K562 (cell line): Measurements from ENCODE around the gene CAPZB. TPM values are rescaled to one million over a fixed set of nuclear protein-coding genes. Genes with fewer than 3 reads are reported as not detected.
A peak's percentile ranks its signal among the peaks of the same experiment; 100 is the strongest.

Experiments
- ERF ChIP-seq: fragments of 450-650 bp; formaldehyde crosslinking; IDR thresholded peaks from 2 replicates; pipeline ENCODE4 v1.4.0; 2020; ENCODE audit warnings: mild to moderate bottlenecking, mixed read lengths
- ETS1 ChIP-seq: conservative IDR thresholded peaks from 2 replicates; pipeline ENCODE4 v1.6.1; 2011; ENCODE audit warnings: low read depth, mild to moderate bottlenecking, low read length; ENCODE audit not compliant: control insufficient read depth
- KDM1A ChIP-seq, 2 experiments: fragments of 450-650 bp; IDR thresholded peaks; 2 replicates each; pipeline ENCODE4 v1.6.1; 2016; ENCODE audit warnings: mild to moderate bottlenecking in 2 of 2
- KHSRP ChIP-seq: fragments of 450-650 bp; IDR thresholded peaks from 2 replicates; pipeline ENCODE4 v1.6.1; 2017
- PHF8 ChIP-seq: fragments of 200-600 bp; sonication (generic); IDR thresholded peaks from 2 replicates; pipeline ENCODE4 v1.6.1; 2012; ENCODE audit warnings: mixed run types, mild to moderate bottlenecking, inconsistent platforms, low read length, moderate library complexity, borderline replicate concordance
- POLR2G ChIP-seq: fragments of 200-400 bp; formaldehyde crosslinking; IDR thresholded peaks from 2 replicates; pipeline ENCODE4 v1.6.1; 2017; ENCODE audit warnings: low read depth, mild to moderate bottlenecking, antibody characterized with exemption, low read length, moderate library complexity
- RBFOX2 ChIP-seq: fragments of 200-400 bp; formaldehyde crosslinking; IDR thresholded peaks from 2 replicates; pipeline ENCODE4 v1.6.1; 2017; ENCODE audit warnings: low read depth, mild to moderate bottlenecking, low read length, moderate library complexity
- SMAD4 ChIP-seq: fragments of 250-450 bp; sonication (Bioruptor Pico); conservative IDR thresholded peaks from 2 replicates; pipeline ENCODE4 v1.8.0; 2021; ENCODE audit warnings: inconsistent platforms, mild to moderate bottlenecking, moderate library complexity
- TEAD4 ChIP-seq, 2 experiments: sonication (generic) in 1 of 2; formaldehyde crosslinking in 1 of 2; IDR thresholded peaks; 2 replicates each; pipeline versions ENCODE4 v1.6.1 to v1.8.0; 2012 to 2022; ENCODE audit warnings: borderline replicate concordance in 1 of 2, inconsistent platforms in 1 of 2, low read length in 1 of 2, mild to moderate bottlenecking in 1 of 2, missing genetic modification reagents in 1 of 2
- TGIF2 ChIP-seq: sonication (generic); formaldehyde crosslinking; IDR thresholded peaks from 2 replicates; pipeline ENCODE4 v1.8.1; 2022; ENCODE audit warnings: mild to moderate bottlenecking, missing genetic modification reagents, moderate library complexity
- TRIM24 ChIP-seq, 2 experiments: fragments of 450-650 bp; IDR thresholded peaks; 2 replicates each; pipeline ENCODE4 v1.6.1; 2016
- USF1 ChIP-seq: sonication (generic); formaldehyde crosslinking; IDR thresholded peaks from 2 replicates; pipeline ENCODE4 v1.9.0; 2022; ENCODE audit warnings: mild to moderate bottlenecking, missing genetic modification reagents
- polyA plus RNA-seq, 8 experiments: library from polyadenylated mRNA; depleted of rRNA in 4 of 8; stranded (reverse) in 5 of 8; unstranded in 3 of 8; fragments of >200 nt; fragmentation: Nextera tagmentation in 2 of 8; fragmentation: Illumina TruSeq in 1 of 8; extraction: Ambion mirVana in 2 of 8; extraction: Trizol in 1 of 8; gene quantifications; 2 replicates each; pipeline versions ENCODE4 v1.2.1 to v1.2.3, GENCODE V29; 2011 to 2014; ENCODE audit warnings: inconsistent platforms in 1 of 8, missing spikeins in 1 of 8
- total RNA-seq, 7 experiments: library from RNA; depleted of rRNA in 6 of 7; stranded (reverse); fragments of >200 nt in 6 of 7; fragmentation: Illumina TruSeq in 2 of 7; extraction: Trizol in 2 of 7; gene quantifications; 2 replicates each; pipeline versions ENCODE4 v1.2.1 to v1.2.3, GENCODE V29; 2011 to 2021; ENCODE audit warnings: low replicate concordance in 1 of 7
- TF ChIP-seq, protein P1 (sequence below): fragments of 250-450 bp; sonication (Bioruptor Pico); IDR thresholded peaks from 2 replicates; pipeline ENCODE4 v1.5.0; 2021; ENCODE audit warnings: mild to moderate bottlenecking, moderate library complexity
- TF ChIP-seq, protein P2 (sequence below): fragments of 250-450 bp; sonication (Bioruptor Pico); IDR thresholded peaks from 2 replicates; pipeline ENCODE4 v1.5.0; 2021
- TF ChIP-seq, protein P3 (sequence below): sonication (generic); formaldehyde crosslinking; IDR thresholded peaks from 2 replicates; pipeline ENCODE4 v1.8.0; 2022; ENCODE audit warnings: mild to moderate bottlenecking, missing genetic modification reagents

Gene CAPZB
- total and polyA plus RNA-seq, 9 of the 15 experiments (the other 6 are each of a cell fraction or from before 2014, with no cell fraction given) = 57.6 to 297 (median 125) TPM

GRCh38 chr1:19484798-19485361 lies 459 bp downstream of the CAPZB start (continued):
- TF ChIP-seq, protein P1, sequence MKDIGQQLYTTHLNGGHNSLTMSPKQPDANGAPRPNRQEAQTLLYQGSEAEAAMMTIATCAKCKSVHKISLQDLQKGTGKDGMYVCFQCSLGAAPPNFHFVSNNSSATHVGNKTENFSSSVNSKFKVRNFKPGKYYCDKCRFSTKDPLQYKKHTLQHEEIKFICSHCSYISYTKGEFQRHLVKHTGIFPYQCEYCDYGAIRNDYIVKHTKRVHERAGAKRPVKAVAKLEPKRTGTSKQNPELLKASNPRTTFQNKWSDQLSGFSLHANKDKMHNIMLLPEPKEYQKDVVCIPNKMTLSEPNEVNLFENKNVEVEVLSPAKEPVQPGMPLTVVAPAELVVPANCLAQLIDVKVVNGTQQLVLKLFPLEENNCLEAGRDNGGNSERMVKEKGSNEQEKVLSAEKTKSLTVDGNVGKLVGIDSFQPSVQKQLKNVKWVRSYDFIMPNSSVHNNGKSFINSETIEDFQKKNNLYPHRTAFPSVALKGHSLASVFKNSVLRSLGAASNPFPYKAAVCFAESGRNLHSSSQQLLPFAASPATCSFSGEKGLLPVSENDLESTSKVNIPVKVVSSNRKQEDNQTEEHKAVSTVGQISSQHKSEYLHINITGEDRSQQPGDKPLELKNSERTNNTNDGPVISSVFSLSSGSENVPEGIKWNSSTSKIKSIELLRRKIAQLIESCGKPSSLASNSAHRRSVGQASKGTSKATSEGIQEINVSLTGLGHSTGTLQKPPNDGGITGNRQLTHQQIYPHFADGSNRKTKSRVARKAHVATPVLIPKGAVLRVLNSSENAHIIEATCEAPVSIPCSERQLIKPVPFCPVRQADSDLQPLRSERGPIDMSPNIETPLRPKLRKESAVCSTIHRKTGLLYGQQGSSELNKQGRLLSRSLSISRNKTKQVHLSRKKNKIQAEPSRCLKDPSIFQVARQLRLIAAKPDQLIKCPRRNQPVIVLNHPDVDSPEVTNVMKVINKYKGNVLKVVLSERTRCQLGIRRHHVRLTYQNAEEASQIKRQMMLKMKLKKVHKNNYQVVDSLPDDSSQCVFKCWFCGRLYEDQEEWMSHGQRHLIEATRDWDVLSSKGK (CRISPR knock-in tag) = no peak
- TF ChIP-seq KHSRP (no peak), PHF8 (peak; percentile 32; the same call in 1 of the 2 replicates), TEAD4 (IDR thresholded peaks at IDR 0.05; ENCODE audit: low read length) (no peak), TEAD4 (CRISPR knock-in tag; IDR thresholded peaks at IDR 0.05; ENCODE audit: borderline replicate concordance) (peak; percentile 71; the same call in 1 of the 2 replicates), KDM1A (IDR thresholded peaks at IDR 0.05) (peak in 1 of 2 experiments; percentile 72; a peak in 1 of 4 replicates), TRIM24 (IDR thresholded peaks at IDR 0.05) (0 out of 4 replicates have a peak, but pooled peaks of 1 of the 2 experiments have one; percentile 32), SMAD4 (0 out of 2 replicates have a peak, but pooled peaks have one; percentile 4), POLR2G (0 out of 2 replicates have a peak, but pooled peaks have one; percentile 34), RBFOX2 (peak; percentile 72), USF1 (CRISPR knock-in tag) (peak; percentile 37; the same call in 1 of the 2 replicates), TGIF2 (peak; percentile 93; the same call in 1 of the 2 replicates), ETS1 (0 out of 2 replicates have a peak, but pooled peaks have one; percentile 14), ERF (CRISPR knock-in tag) (0 out of 2 replicates have a peak, but pooled peaks have one; percentile 17)
- TF ChIP-seq, protein P2, sequence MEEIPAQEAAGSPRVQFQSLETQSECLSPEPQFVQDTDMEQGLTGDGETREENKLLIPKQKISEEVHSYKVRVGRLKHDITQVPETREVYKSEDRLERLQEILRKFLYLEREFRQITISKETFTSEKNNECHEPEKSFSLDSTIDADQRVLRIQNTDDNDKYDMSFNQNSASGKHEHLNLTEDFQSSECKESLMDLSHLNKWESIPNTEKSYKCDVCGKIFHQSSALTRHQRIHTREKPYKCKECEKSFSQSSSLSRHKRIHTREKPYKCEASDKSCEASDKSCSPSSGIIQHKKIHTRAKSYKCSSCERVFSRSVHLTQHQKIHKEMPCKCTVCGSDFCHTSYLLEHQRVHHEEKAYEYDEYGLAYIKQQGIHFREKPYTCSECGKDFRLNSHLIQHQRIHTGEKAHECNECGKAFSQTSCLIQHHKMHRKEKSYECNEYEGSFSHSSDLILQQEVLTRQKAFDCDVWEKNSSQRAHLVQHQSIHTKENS (CRISPR knock-in tag) = no peak
- TF ChIP-seq, protein P3, sequence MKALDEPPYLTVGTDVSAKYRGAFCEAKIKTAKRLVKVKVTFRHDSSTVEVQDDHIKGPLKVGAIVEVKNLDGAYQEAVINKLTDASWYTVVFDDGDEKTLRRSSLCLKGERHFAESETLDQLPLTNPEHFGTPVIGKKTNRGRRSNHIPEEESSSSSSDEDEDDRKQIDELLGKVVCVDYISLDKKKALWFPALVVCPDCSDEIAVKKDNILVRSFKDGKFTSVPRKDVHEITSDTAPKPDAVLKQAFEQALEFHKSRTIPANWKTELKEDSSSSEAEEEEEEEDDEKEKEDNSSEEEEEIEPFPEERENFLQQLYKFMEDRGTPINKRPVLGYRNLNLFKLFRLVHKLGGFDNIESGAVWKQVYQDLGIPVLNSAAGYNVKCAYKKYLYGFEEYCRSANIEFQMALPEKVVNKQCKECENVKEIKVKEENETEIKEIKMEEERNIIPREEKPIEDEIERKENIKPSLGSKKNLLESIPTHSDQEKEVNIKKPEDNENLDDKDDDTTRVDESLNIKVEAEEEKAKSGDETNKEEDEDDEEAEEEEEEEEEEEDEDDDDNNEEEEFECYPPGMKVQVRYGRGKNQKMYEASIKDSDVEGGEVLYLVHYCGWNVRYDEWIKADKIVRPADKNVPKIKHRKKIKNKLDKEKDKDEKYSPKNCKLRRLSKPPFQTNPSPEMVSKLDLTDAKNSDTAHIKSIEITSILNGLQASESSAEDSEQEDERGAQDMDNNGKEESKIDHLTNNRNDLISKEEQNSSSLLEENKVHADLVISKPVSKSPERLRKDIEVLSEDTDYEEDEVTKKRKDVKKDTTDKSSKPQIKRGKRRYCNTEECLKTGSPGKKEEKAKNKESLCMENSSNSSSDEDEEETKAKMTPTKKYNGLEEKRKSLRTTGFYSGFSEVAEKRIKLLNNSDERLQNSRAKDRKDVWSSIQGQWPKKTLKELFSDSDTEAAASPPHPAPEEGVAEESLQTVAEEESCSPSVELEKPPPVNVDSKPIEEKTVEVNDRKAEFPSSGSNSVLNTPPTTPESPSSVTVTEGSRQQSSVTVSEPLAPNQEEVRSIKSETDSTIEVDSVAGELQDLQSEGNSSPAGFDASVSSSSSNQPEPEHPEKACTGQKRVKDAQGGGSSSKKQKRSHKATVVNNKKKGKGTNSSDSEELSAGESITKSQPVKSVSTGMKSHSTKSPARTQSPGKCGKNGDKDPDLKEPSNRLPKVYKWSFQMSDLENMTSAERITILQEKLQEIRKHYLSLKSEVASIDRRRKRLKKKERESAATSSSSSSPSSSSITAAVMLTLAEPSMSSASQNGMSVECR = peak; percentile 65
